Gastroesophageal sphincter (tissue), 4 donors: Measurements from ENCODE around the gene HTR5A. TPM values are rescaled to one million over a fixed set of nuclear protein-coding genes. Genes with fewer than 3 reads are reported as not detected.

Experiments used
- ATAC-seq: fragments of 150-250 bp; one replicate; pipeline ENCODE4 v1.9.1; 2016; ENCODE audit warnings: mild to moderate bottlenecking, moderate library complexity
- H3K27ac ChIP-seq, 4 donors: fragments of 200-600 bp; sonication (generic) in 3 of 4; 1 replicate in 3 of 4; 2 replicates in 1 of 4; pipeline ENCODE4 v1.5.1; 2016 to 2019
- H3K27me3 ChIP-seq: fragments of 200-600 bp; sonication (generic); one replicate; pipeline ENCODE4 v1.5.1; 2019
- H3K36me3 ChIP-seq, 2 donors: fragments of 200-600 bp; sonication (generic); one replicate each; pipeline ENCODE4 v1.5.1; 2019; ENCODE audit warnings: control low read depth in 1 of 2
- H3K4me1 ChIP-seq, 3 donors: fragments of 200-600 bp; sonication (generic); 1 replicate in 2 of 3; 2 replicates in 1 of 3; pipeline ENCODE4 v1.5.1; 2016 to 2019; ENCODE audit warnings: control low read depth in 2 of 3
- H3K4me3 ChIP-seq, 2 donors: fragments of 200-600 bp; sonication (generic); one replicate each; pipeline ENCODE4 v1.5.1; 2019; ENCODE audit warnings: mild to moderate bottlenecking in 1 of 2, moderate library complexity in 1 of 2
- H3K9me3 ChIP-seq, 3 donors: fragments of 200-600 bp; sonication (generic); one replicate each; pipeline ENCODE4 v1.5.1; 2017 to 2019; ENCODE audit warnings: control low read depth in 2 of 3
- CTCF ChIP-seq, 4 experiments: fragments of 200-600 bp in 2 of 4; fragments of 450-650 bp in 2 of 4; sonication (generic) in 1 of 4; IDR thresholded peaks; one replicate each; pipeline ENCODE4 v1.5.1; 2017 to 2019; ENCODE audit warnings: antibody characterized with exemption in 4 of 4, mild to moderate bottlenecking in 2 of 4, moderate library complexity in 2 of 4
- EP300 ChIP-seq: sonication (generic); formaldehyde crosslinking; IDR thresholded peaks from one replicate; pipeline ENCODE4 v1.6.1; 2017; ENCODE audit warnings: antibody characterized with exemption, mild to moderate bottlenecking
- POLR2A ChIP-seq, 2 donors: fragments of 450-650 bp; IDR thresholded peaks; one replicate each; pipeline ENCODE4 v1.6.1; 2017; ENCODE audit warnings: antibody characterized with exemption in 2 of 2, mild to moderate bottlenecking in 2 of 2, moderate library complexity in 1 of 2
- POLR2AphosphoS5 ChIP-seq: sonication (generic); formaldehyde crosslinking; IDR thresholded peaks from one replicate; pipeline ENCODE4 v1.6.1; 2017; ENCODE audit warnings: antibody characterized with exemption
- WGBS, 2 donors: methylation state at CpG; one replicate each; pipeline ENCODE4 v1.1.5; 2018; ENCODE audit warnings: low coverage in 1 of 2; 5-methylcytosine and 5-hydroxymethylcytosine counted together
- total RNA-seq, 4 donors: library from RNA; depleted of rRNA; stranded (reverse); fragments of >200 nt; gene quantifications; one replicate each; pipeline ENCODE4 v1.1.0, GENCODE V29; 2016

Gene HTR5A
- total RNA-seq, 4 donors from 2014 or later: not detected

GRCh38 chr7:155123413-155123812, 53.3 kb downstream of the HTR5A start:
- H3K27ac ChIP-seq: no peak overlapping the region
- TF ChIP-seq CTCF (IDR thresholded peaks at IDR 0.05) (no peak), POLR2AphosphoS5 (no peak), POLR2A (IDR thresholded peaks at IDR 0.05) (no peak), EP300 (no peak)
- no peak overlapping the region for H3K4me3 ChIP-seq
- no peaks in the 10 kb centered on the region for H3K4me1 ChIP-seq
- WGBS, 2 donors: 43 to 79% methylated on average over 1 of the region's 1 CpG
- no peaks in the 10 kb centered on the region for H3K36me3 ChIP-seq
- peaks cover 17% of the 10 kb centered on the region for H3K27me3 ChIP-seq
- peaks cover 0 to 27% (median 1%) of the 10 kb centered on the region in 3 donors for H3K9me3 ChIP-seq
- ATAC-seq: no peak

GRCh38 chr7:155124706-155125105, 54.6 kb downstream of the HTR5A start:
- 60% methylated on average over 5 of the region's 8 CpGs; no CpG with 5 or more reads in 1 of the 2 donors for WGBS, 2 donors
- no peak for ATAC-seq

GRCh38 chr7:155129186-155129585, 59.1 kb downstream of the HTR5A start:
- H3K4me3 ChIP-seq: no peak overlapping the region
- 92% methylated on average over 8 of the region's 10 CpGs; no CpG with 5 or more reads in 1 of the 2 donors for WGBS, 2 donors
- H3K27me3 ChIP-seq: peaks cover 18% of the 10 kb centered on the region
- ATAC-seq: no peak
- TF ChIP-seq EP300 (no peak), CTCF (IDR thresholded peaks at IDR 0.05) (no peak), POLR2AphosphoS5 (no peak)
- no peaks in the 10 kb centered on the region for H3K36me3 ChIP-seq
- H3K4me1 ChIP-seq: no peaks in the 10 kb centered on the region
- no peak overlapping the region for H3K27ac ChIP-seq
- no peaks in the 10 kb centered on the region for H3K9me3 ChIP-seq

More at GRCh38 chr7:155124706-155125105, 54.6 kb downstream of the HTR5A start:
- Histone ChIP-seq H3K9me3 (peaks cover 0 to 17% (median 1%) of the 10 kb centered on the region in 3 donors), H3K27me3 (peaks cover 12% of the 10 kb centered on the region), H3K36me3 (no peaks in the 10 kb centered on the region), H3K27ac (no peak overlapping the region), H3K4me3 (no peak overlapping the region), H3K4me1 (no peaks in the 10 kb centered on the region)
- TF ChIP-seq EP300: no peak
- no peak for TF ChIP-seq POLR2AphosphoS5
- TF ChIP-seq POLR2A (IDR thresholded peaks at IDR 0.05): no peak
- no peak for TF ChIP-seq CTCF (IDR thresholded peaks at IDR 0.05)

GRCh38 chr7:155129789-155130188, 59.7 kb downstream of the HTR5A start:
- Histone ChIP-seq H3K4me1 (no peaks in the 10 kb centered on the region), H3K9me3 (no peaks in the 10 kb centered on the region), H3K36me3 (no peaks in the 10 kb centered on the region), H3K4me3 (no peak overlapping the region), H3K27me3 (peaks cover 18% of the 10 kb centered on the region), H3K27ac (no peak overlapping the region)
- 82 to 92% methylated on average over 3 to 7 of the region's 7 CpGs for WGBS, 2 donors
- no peak for ATAC-seq
- TF ChIP-seq POLR2A (IDR thresholded peaks at IDR 0.05): no peak
- no peak for TF ChIP-seq POLR2AphosphoS5
- no peak for TF ChIP-seq CTCF (IDR thresholded peaks at IDR 0.05)
- TF ChIP-seq EP300: no peak

- H3K9me3 ChIP-seq: no peaks in the 10 kb centered on the region
- no peaks in the 10 kb centered on the region for H3K4me1 ChIP-seq
- no peak for TF ChIP-seq CTCF (IDR thresholded peaks at IDR 0.05)
- TF ChIP-seq POLR2AphosphoS5: no peak
- TF ChIP-seq POLR2A (IDR thresholded peaks at IDR 0.05): no peak
- TF ChIP-seq EP300: no peak
- ATAC-seq: no peak
- H3K27ac ChIP-seq: no peak overlapping the region
- 95% methylated on average over 12 of the region's 14 CpGs; no CpG with 5 or more reads in 1 of the 2 donors for WGBS, 2 donors
- H3K27me3 ChIP-seq: peaks cover 18% of the 10 kb centered on the region
- no peaks in the 10 kb centered on the region for H3K36me3 ChIP-seq
- H3K4me3 ChIP-seq: no peak overlapping the region
These were observed 60.4 kb downstream of the HTR5A start for GRCh38 chr7:155130493-155130892.
